OCI-LY1 (cell line): ENCODE measurements around the gene NME9.

Experiments
- H2AFZ ChIP-seq: fragments of 200-600 bp; sonication (generic), shearing (Covaris generic); 2 replicates; pipeline ENCODE4 v1.6.0; 2014; ENCODE audit warnings: antibody characterized with exemption, mild to moderate bottlenecking, low read length
- H3F3A ChIP-seq: fragments of 200-600 bp; sonication (generic), shearing (Covaris generic); 2 replicates; pipeline ENCODE4 v1.6.0; 2014; ENCODE audit warnings: mild to moderate bottlenecking, antibody characterized with exemption, low read length, moderate library complexity; ENCODE audit not compliant: insufficient read depth
- H3K27ac ChIP-seq: fragments of 200-600 bp; sonication (generic); 2 replicates; pipeline ENCODE4 v1.5.1; 2014; ENCODE audit warnings: low read length, mixed run types, mild to moderate bottlenecking, low read depth; ENCODE audit not compliant: poor library complexity, severe bottlenecking
- H3K27me3 ChIP-seq: fragments of 200-600 bp; sonication (generic); 2 replicates; pipeline ENCODE4 v1.6.0; 2014; ENCODE audit warnings: antibody characterized with exemption, mild to moderate bottlenecking, low read length, moderate library complexity; ENCODE audit not compliant: insufficient read depth
- H3K36me3 ChIP-seq: fragments of 200-600 bp; sonication (generic); 2 replicates; pipeline ENCODE4 v1.6.1; 2014; ENCODE audit warnings: mild to moderate bottlenecking, antibody characterized with exemption, low read length, moderate library complexity, mixed read lengths; ENCODE audit not compliant: insufficient read depth
- H3K4me1 ChIP-seq: fragments of 200-600 bp; sonication (generic); 2 replicates; pipeline ENCODE4 v1.5.1; 2014; ENCODE audit warnings: mild to moderate bottlenecking, low read length, moderate library complexity; ENCODE audit not compliant: insufficient read depth, severe bottlenecking
- H3K4me2 ChIP-seq: fragments of 200-600 bp; sonication (generic), shearing (Covaris generic); 2 replicates; pipeline ENCODE4 v1.6.1; 2014; ENCODE audit warnings: low read length
- H3K4me3 ChIP-seq: fragments of 200-600 bp; sonication (generic); 2 replicates; pipeline ENCODE4 v1.5.1; 2014; ENCODE audit warnings: low read length, low read depth, mild to moderate bottlenecking, mixed read lengths; ENCODE audit not compliant: poor library complexity, severe bottlenecking
- H3K79me2 ChIP-seq: fragments of 200-600 bp; shearing (Covaris generic); 2 replicates; pipeline ENCODE4 v1.6.1; 2016; ENCODE audit warnings: mixed run types, low read length, mixed read lengths; ENCODE audit not compliant: insufficient read depth
- H3K9ac ChIP-seq: fragments of 200-600 bp; sonication (generic), shearing (Covaris generic); 2 replicates; pipeline ENCODE4 v1.6.1; 2014; ENCODE audit warnings: mild to moderate bottlenecking, low read length, mixed read lengths
- H3K9me2 ChIP-seq: fragments of 200-600 bp; sonication (generic), shearing (Covaris generic); 2 replicates; pipeline ENCODE4 v1.6.1; 2014; ENCODE audit warnings: low read depth, mild to moderate bottlenecking, low read length, mixed read lengths
- H3K9me3 ChIP-seq: fragments of 200-600 bp; shearing (Covaris generic); 2 replicates; pipeline ENCODE4 v1.6.1; 2014; ENCODE audit warnings: low read length, mixed read lengths
- H4K20me1 ChIP-seq: fragments of 200-600 bp; sonication (generic), shearing (Covaris generic); 2 replicates; pipeline ENCODE4 v1.6.0; 2016; ENCODE audit warnings: mild to moderate bottlenecking, low read length; ENCODE audit not compliant: insufficient read depth
- EZH2 ChIP-seq: fragments of 200-600 bp; sonication (generic), shearing (Covaris generic); IDR thresholded peaks from 2 replicates; pipeline ENCODE4 v1.8.0; 2017; ENCODE audit warnings: borderline replicate concordance, mixed run types, mild to moderate bottlenecking, antibody characterized with exemption, low read length, moderate library complexity, mixed read lengths
- TF ChIP-seq, protein P1 (sequence below): fragments of 200-600 bp; sonication (generic), shearing (Covaris generic); IDR thresholded peaks from 2 replicates; pipeline ENCODE4 v1.5.1; 2017; ENCODE audit warnings: mild to moderate bottlenecking, antibody characterized with exemption, low read length, moderate library complexity, mixed read lengths

The NME9 gene

DNA sequence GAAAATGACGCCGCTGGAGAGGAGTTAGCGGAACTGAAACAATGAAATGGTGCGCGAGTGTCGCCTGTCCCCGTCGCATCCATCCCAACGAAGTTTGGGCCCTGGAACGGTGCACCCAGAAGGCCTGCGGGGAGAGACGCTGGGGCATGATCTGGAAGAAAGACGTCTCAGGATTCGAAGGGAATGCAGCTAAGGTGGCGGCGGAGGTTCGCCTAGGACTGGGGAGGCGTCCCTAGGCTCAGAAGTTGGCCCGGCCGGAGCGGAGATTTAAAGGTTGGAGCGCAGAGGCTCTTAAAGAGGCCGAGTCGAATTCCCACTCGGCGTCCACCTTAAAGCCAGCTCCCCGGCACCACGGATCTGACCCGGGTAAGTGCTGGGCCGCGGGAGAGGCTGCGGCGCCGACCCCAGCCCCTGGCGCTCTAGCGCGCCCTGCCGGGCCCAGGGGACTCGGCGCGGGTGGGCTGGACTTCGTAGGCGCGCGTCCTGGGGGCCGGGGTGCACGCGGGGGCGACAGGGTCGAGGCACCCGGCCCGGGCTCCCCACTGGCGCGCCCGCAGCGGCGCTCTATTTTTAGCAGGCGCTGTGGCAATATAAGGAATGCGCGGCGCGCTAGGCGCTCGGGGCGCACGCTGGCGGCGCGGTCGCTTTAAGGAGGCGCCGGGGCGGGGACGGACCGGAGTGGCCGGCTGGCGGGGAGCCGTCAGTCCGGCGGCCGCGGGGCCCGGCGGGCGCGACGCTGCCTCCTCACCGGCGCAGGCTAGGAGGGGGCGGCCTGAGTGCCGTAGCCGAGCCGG is 18.5 kb upstream of the NME9 start, which contains the start of gene MRAS:
Gene MRAS (plus strand): TSS at position 620 of the 794 bp plus-strand sequence. CDS start 24,305 bp downstream, outside the sequence.
- Histone ChIP-seq H3K79me2 (no peaks in the 10 kb centered on the region), H3K9ac (no peak within 1 kb of the TSS), H2AFZ (no peak within 1 kb of the TSS), H3K4me1 (no peaks in the 10 kb centered on the region), H3K9me3 (no peaks in the 10 kb centered on the region), H3K9me2 (no peaks in the 10 kb centered on the region), H3F3A (no peaks in the 10 kb centered on the region), H4K20me1 (no peaks in the 10 kb centered on the region), H3K27me3 (no peaks in the 10 kb centered on the region; the same call in 1 of the 2 replicates), H3K4me2 (no peak within 1 kb of the TSS), H3K4me3 (no peak within 1 kb of the TSS), H3K36me3 (no peaks in the 10 kb centered on the region), H3K27ac (no peak within 1 kb of the TSS)
- no peak for TF ChIP-seq EZH2
- TF ChIP-seq, protein P1, sequence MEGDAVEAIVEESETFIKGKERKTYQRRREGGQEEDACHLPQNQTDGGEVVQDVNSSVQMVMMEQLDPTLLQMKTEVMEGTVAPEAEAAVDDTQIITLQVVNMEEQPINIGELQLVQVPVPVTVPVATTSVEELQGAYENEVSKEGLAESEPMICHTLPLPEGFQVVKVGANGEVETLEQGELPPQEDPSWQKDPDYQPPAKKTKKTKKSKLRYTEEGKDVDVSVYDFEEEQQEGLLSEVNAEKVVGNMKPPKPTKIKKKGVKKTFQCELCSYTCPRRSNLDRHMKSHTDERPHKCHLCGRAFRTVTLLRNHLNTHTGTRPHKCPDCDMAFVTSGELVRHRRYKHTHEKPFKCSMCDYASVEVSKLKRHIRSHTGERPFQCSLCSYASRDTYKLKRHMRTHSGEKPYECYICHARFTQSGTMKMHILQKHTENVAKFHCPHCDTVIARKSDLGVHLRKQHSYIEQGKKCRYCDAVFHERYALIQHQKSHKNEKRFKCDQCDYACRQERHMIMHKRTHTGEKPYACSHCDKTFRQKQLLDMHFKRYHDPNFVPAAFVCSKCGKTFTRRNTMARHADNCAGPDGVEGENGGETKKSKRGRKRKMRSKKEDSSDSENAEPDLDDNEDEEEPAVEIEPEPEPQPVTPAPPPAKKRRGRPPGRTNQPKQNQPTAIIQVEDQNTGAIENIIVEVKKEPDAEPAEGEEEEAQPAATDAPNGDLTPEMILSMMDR = no peak

- Histone ChIP-seq H3K4me2 (no peak overlapping the region), H3K9me2 (no peaks in the 10 kb centered on the region), H3K9ac (no peak overlapping the region), H3K79me2 (no peaks in the 10 kb centered on the region), H3K9me3 (no peaks in the 10 kb centered on the region), H3F3A (no peaks in the 10 kb centered on the region), H3K4me1 (no peaks in the 10 kb centered on the region), H2AFZ (no peak overlapping the region), H3K27ac (no peak overlapping the region), H3K4me3 (no peak overlapping the region), H3K27me3 (no peaks in the 10 kb centered on the region; the same call in 1 of the 2 replicates), H4K20me1 (no peaks in the 10 kb centered on the region), H3K36me3 (no peaks in the 10 kb centered on the region)
- TF ChIP-seq, protein P1 = no peak
- TF ChIP-seq EZH2 = no peak
Observed at GRCh38 chr3:138344754-138345153, 15.1 kb upstream of the NME9 start.

DNA sequence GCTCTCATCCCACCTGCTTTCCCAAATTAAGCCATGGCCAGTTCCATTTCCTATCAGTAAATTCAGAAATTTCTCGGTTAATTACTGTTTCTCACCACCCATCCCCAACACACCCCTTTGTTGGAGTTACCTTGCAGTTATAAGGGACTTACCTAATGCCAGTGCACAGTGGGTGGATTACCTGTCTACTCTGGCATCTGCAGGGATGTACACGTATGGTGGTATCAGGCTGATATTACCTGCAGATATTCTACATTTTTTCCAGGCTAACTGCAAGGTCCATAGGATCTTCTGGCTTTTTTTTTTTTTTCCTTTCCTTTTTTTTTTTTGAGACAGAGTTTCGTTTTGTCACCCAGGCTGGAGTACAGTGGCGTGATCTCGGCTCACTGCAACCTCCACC is 10.9 kb upstream of the NME9 start:
- no peaks in the 10 kb centered on the region; the same call in 1 of the 2 replicates for H3K27me3 ChIP-seq
- H3K27ac ChIP-seq = no peak overlapping the region
- no peaks in the 10 kb centered on the region for H3K9me3 ChIP-seq
- H3K36me3 ChIP-seq = no peaks in the 10 kb centered on the region
- no peaks in the 10 kb centered on the region for H3F3A ChIP-seq
- no peak overlapping the region for H3K9ac ChIP-seq
- no peak overlapping the region for H3K4me3 ChIP-seq
- no peaks in the 10 kb centered on the region for H3K4me1 ChIP-seq
- TF ChIP-seq, protein P1 = no peak
- no peak for TF ChIP-seq EZH2
- no peaks in the 10 kb centered on the region for H3K9me2 ChIP-seq
- H4K20me1 ChIP-seq = no peaks in the 10 kb centered on the region
- H3K79me2 ChIP-seq = no peaks in the 10 kb centered on the region
- H3K4me2 ChIP-seq = no peak overlapping the region
- H2AFZ ChIP-seq = no peak overlapping the region
